ENCODE data around the gene MACROD2.

The MACROD2 gene

DNA sequence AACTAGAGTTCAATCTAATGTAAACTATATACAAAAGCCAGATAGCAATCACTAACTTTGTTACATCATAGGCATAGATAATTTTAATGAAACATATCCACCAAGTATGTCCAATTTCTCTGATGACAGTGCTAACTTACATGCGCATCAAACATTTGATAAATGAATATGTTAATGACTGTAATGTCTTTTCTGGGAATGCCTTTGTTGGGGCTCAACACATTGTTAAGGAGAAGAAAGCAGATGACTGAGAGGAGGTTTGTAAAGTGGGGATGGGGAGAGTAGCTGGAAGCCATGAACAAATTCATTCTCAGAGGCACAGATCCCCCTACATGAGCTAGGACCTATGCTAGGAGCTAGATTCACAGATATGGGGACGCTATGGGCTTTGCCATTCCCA lies 1627.9 kb downstream of the MACROD2 start:
- no peak for DNase-seq

GRCh38 chr20:15625981-15626380 lies 1630.7 kb downstream of the MACROD2 start:
- DNase-seq: no peak

- no peak for DNase-seq
Observed at GRCh38 chr20:15627089-15627488, 1631.8 kb downstream of the MACROD2 start.

DNA sequence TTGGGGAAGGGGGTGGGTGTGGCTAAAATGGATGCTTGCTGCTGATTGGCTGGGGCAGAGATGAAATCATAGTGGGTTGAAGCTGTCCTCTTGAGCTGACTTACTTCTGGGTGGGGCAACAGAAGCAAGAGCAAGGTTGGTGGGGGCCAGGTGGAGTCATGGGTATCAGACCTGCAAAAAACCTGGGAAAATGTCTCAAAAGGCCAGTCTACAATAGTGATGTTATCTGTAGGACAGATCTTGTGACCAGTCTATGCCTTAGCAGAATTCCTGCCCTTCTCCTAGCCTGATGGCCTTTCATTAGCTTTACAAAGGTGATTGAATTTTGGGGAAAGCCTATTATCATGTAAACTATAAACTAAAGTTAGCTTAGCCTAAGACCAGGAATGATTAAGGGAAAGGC lies 1632.2 kb downstream of the MACROD2 start:
- no peak for DNase-seq

GRCh38 chr20:15628851-15629353 lies 1633.6 kb downstream of the MACROD2 start:
- DNase-seq: no peak

DNA sequence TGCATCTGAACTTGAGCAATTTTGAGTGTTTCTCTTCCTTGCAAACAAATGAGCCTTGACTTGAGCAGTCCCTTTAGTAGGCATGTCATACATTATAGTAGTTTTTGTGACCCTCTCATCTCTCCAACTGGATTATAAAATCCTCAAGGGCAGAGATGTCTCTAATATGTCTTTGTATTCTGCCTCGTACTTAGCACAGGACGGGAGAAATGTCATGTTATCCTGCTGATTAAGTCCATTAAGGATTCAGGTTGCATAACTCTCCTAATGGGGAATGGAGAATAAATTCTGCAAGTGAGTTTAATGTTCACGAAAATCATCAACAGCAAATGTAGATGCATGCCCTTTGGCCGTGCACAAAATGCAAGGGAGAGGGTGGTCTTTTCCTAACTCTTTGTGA lies 1635.0 kb downstream of the MACROD2 start:
- no peak for DNase-seq

DNA sequence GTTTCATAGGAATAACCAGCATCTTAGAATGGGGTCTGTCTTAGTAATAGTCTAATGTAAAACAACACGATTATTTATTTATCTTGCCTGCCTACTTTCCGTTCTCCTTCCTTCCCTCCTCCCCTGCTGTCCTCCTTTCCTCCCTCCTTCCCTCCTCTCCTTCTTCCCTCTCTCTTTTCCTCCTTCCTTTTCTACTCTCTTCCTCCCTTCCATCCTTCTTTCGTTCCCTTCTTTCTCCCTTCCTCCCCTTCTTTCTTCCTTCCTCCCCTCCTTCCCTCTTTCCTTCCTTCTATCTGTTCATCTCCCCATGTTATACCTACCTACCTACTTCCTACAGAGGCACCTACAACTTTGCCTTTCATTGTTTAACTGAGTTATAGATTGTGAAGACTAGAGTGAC lies 1637.4 kb downstream of the MACROD2 start:
- no peak for DNase-seq

DNA sequence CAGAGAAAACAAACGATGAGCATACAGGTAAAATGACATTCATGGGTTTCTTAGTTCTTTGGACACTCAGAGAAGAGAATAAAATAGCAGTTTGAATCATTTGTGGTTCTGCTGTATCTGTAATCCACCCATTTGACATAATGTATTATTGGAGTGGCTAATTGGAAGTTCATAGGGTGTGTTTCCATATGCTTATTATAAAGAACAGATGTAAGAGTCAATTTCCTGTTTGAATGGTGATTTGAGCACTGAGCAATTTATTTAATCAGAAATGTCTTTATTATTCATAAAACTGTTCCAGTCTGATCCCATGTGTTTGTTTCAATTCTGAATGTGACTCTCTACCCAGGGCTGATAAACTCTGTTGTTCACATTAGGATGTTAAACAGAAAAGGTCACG lies 1638.8 kb downstream of the MACROD2 start:
- no peak for DNase-seq

- DNase-seq: no peak
Observed at GRCh38 chr20:15637546-15637945, 1642.2 kb downstream of the MACROD2 start.

- DNase-seq: no peak
Observed at GRCh38 chr20:15637950-15638754, 1642.8 kb downstream of the MACROD2 start.

- no peak for DNase-seq
Observed at GRCh38 chr20:15638816-15639215, 1643.5 kb downstream of the MACROD2 start.

DNA sequence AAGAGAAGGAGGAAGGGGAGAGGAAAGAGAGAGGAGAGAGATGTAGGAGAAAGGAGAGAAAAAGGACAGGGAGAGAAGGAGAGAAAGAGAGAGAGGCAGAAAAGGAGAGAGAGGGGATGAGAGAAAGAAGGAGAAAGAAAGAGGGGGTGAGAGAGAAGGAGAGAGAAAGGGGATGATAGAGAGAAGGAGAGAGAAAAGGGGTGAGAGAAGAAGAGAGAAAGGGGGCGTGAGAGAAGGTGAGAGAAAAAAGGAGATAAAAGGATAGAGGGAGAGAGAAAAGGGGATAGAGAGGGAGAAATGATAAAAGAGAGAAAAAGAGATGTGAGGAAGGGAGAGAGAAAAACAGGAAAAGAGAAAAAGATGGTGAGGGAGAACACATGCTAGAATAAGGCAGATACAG lies 1644.5 kb downstream of the MACROD2 start:
- no peak for DNase-seq

- no peak for DNase-seq
Observed at GRCh38 chr20:15642109-15642508, 1646.8 kb downstream of the MACROD2 start.

DNA sequence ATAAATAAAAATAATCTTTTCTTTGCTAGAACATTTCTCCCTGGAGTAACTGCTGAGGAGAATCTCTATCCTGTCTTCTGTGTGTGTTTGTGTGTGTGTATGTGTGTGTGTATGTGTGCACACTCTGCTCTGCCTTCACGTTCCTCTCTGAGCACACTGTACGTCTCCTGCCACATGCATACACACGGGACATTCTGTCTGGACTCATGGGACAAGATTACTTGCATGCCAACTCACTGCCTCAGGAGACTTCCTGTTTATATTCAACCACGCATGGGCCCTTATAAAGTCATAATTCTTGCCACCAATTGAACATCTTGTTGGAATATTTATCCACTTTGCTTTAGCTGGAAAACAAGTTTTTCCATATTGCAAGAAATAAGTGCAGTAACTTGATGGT lies 1647.4 kb downstream of the MACROD2 start:
- no peak for DNase-seq

GRCh38 chr20:15643713-15644112 lies 1648.4 kb downstream of the MACROD2 start:
- peak; percentile 7 for DNase-seq

GRCh38 chr20:15645816-15646215 lies 1650.5 kb downstream of the MACROD2 start:
- no peak for DNase-seq

- DNase-seq: no peak
Observed at GRCh38 chr20:15653396-15654207, 1658.3 kb downstream of the MACROD2 start.

DNA sequence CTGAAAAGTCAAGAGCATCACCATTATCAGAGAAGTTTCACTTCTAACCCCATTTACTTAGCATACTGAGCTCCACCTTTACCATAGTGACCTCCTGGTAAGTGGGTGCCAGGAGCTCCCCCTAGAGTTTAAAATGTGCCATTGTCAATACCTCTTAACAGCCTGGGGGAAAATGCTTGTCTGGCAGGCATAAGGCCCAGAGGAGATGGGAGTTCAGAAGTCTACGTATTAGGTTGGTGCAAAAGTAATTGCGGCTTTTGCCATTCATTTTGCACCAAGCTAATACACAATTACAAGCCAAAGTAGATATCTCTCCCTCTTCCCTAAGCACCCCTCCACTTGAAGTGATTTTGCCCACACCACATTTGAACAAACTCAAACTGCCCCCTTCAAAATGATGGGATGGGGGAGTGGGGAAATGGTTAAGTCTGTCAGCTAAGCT lies 1658.9 kb downstream of the MACROD2 start:
- DNase-seq: peak; percentile 74

DNA sequence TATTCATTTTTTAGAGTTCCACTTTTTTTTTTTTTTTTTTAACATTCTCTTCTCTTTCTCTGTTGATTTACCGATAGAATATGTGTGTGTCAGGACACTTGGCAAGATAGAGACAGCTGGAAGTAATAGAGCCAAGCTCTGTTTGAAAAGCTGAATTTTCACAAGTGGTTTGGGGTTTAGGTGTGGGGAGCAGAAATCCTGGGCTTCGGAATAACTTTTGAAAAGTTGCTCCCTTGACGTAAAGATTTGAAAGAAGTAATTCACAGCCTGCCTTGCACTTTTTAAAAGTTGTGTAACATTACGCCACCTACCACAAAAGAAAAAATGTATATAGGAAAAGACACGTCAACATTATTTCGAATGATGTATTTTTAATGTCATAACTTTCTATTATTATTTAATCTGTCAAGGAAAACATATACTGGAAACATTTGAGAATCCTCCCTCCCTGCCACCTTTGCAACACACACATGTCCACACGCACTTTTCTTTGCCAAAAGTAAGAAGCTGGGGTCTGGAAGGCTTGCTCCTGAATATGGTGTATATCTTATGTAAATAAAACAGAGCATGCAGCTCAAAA lies 1660.1 kb downstream of the MACROD2 start:
- no peak for DNase-seq

- DNase-seq: no peak
Observed at GRCh38 chr20:15656124-15656523, 1660.8 kb downstream of the MACROD2 start.

DNA sequence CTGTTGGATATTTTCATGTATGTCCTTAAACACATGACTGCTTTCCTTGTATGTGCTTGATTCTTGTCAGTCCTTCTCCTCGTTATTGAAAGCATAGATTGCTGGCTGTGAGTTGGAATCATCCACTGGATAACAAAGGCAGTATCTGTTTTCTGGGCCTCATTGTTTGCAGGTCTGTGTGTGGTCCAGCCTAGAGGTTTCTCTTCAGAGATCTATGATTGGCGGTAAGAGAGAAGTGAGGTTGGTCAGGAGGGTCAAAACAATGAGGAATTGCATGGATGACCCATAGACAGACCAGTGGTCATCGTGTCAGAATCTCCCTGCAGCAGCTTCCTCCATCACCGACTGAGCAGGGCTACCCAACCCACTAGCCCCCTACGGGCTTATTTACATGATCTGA lies 1663.0 kb downstream of the MACROD2 start:
- DNase-seq: no peak

GRCh38 chr20:15673206-15673605 lies 1677.9 kb downstream of the MACROD2 start:
- no peak for DNase-seq

DNA sequence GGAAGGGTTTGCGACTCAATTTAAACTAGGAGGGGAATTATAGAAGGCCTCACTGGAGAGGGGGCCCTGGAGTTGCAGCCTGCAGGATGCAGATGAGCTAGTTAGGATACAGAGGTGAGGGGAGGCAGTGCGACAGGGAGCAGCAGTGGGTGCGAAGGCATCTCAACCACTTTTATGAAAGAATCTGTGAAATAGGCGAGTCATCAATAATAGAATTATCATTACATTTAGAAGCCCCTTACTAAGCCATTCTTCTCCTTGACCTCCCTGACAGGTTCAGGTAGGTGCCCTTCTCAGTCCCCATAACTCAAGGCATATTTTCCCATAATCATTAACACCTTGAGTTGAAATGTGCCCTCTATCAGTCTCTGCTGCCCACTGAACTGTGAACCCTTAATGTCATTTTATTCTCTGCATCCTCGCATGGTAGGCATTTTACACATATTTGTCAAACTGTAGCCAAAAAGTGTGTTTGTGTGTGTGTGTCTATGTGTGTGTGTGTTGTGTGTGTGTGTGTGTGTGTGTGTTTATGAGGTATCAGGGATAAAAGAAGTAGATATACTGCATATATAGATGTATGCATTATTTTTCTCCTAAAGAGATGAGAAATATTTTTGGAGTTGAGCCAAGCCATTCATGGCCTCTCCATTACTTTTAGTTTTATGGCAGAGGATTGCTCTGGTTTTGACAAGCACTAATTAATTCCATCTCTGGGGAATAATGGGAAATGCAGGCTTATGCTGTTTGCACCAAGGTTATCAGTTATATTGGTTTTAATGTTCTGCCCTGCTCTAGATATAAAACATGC lies 1679.1 kb downstream of the MACROD2 start:
- DNase-seq: no peak

All from hematopoietic multipotent progenitor cell treated with erythropoietin and hydrocortisone succinate and interleukin-3 and kit ligand, for 6 days (in vitro differentiated cells).